HepG2 (cell line): ENCODE data around the gene MRPL14. TPM values are rescaled to one million over a fixed set of nuclear protein-coding genes. Genes with fewer than 3 reads are reported as not detected.
A peak's percentile ranks its signal among the peaks of the same experiment; 100 is the strongest.

Source experiments
- KDM5A ChIP-seq: fragments of 200-600 bp; sonication (generic); IDR thresholded peaks from 2 replicates; pipeline ENCODE4 v1.7.0; 2018; ENCODE audit warnings: antibody characterized with exemption, mild to moderate bottlenecking, low read length, borderline replicate concordance
- KDM5B ChIP-seq: sonication (generic); formaldehyde crosslinking; IDR thresholded peaks from 2 replicates; pipeline ENCODE4 v1.4.0; 2020; ENCODE audit warnings: missing genetic modification reagents, mild to moderate bottlenecking, borderline replicate concordance
- NPAS2 ChIP-seq: sonication (generic); formaldehyde crosslinking; IDR thresholded peaks from 2 replicates; pipeline ENCODE4 v1.8.0; 2022; ENCODE audit warnings: mild to moderate bottlenecking, missing genetic modification reagents, borderline replicate concordance
- NR2C2 ChIP-seq: sonication (generic); formaldehyde crosslinking; IDR thresholded peaks from 2 replicates; pipeline ENCODE4 v1.4.0; 2020; ENCODE audit warnings: missing genetic modification reagents, mild to moderate bottlenecking, moderate library complexity, borderline replicate concordance
- PRDM15 ChIP-seq: sonication (generic); formaldehyde crosslinking; IDR thresholded peaks from 2 replicates; pipeline ENCODE4 v1.4.0; 2020; ENCODE audit warnings: missing genetic modification reagents
- SNRNP70 ChIP-seq: fragments of 200-400 bp; formaldehyde crosslinking; IDR thresholded peaks from 2 replicates; pipeline ENCODE4 v1.6.1; 2017; ENCODE audit warnings: mild to moderate bottlenecking, low read depth, low read length, moderate library complexity
- TFE3 ChIP-seq: IDR thresholded peaks from 2 replicates; pipeline ENCODE4 v1.6.1; 2016
- ZNF318 ChIP-seq: sonication (generic); formaldehyde crosslinking; IDR thresholded peaks from 2 replicates; pipeline ENCODE4 v1.4.0; 2020; ENCODE audit warnings: mild to moderate bottlenecking, missing genetic modification reagents
- ZNF572 ChIP-seq: sonication (generic); formaldehyde crosslinking; IDR thresholded peaks from 2 replicates; pipeline ENCODE4 v1.5.1; 2020; ENCODE audit warnings: mild to moderate bottlenecking, missing genetic modification reagents
- ZNF878 ChIP-seq: sonication (generic); formaldehyde crosslinking; IDR thresholded peaks from 2 replicates; pipeline ENCODE4 v1.8.1; 2023; ENCODE audit warnings: mild to moderate bottlenecking, missing genetic modification reagents, moderate library complexity
- polyA plus RNA-seq, 8 experiments: library from polyadenylated mRNA; depleted of rRNA in 3 of 8; stranded (reverse) in 7 of 8; unstranded in 1 of 8; fragments of >200 nt; fragmentation: Illumina TruSeq in 4 of 8; extraction: Trizol in 4 of 8; gene quantifications; 2 replicates each; pipeline versions ENCODE4 v1.2.1 to v1.2.3, GENCODE V29; 2011 to 2016; ENCODE audit warnings: low read depth in 4 of 8, missing spikeins in 1 of 8, mixed read lengths in 1 of 8; ENCODE audit not compliant: insufficient read depth in 1 of 8
- total RNA-seq, 5 experiments: library from RNA; depleted of rRNA; stranded (reverse); fragments of >200 nt; fragmentation: Illumina TruSeq; extraction: Trizol; gene quantifications; 2 replicates each; pipeline ENCODE4 v1.2.3, GENCODE V29; 2016; ENCODE audit warnings: low read depth in 1 of 5
- TF ChIP-seq, protein P1 (sequence below): sonication (generic); formaldehyde crosslinking; IDR thresholded peaks from 2 replicates; pipeline ENCODE4 v1.9.0; 2021; ENCODE audit warnings: missing genetic modification reagents, borderline replicate concordance

MRPL14 gene
- total and polyA plus RNA-seq, 2 of the 13 experiments (the other 11 are each of a cell fraction or from before 2014, with no cell fraction given) = 157 to 178 TPM

GRCh38 chr6:44133003-44133931 lies 6.0 kb upstream of the MRPL14 start (continued):
- TF ChIP-seq, protein P1, sequence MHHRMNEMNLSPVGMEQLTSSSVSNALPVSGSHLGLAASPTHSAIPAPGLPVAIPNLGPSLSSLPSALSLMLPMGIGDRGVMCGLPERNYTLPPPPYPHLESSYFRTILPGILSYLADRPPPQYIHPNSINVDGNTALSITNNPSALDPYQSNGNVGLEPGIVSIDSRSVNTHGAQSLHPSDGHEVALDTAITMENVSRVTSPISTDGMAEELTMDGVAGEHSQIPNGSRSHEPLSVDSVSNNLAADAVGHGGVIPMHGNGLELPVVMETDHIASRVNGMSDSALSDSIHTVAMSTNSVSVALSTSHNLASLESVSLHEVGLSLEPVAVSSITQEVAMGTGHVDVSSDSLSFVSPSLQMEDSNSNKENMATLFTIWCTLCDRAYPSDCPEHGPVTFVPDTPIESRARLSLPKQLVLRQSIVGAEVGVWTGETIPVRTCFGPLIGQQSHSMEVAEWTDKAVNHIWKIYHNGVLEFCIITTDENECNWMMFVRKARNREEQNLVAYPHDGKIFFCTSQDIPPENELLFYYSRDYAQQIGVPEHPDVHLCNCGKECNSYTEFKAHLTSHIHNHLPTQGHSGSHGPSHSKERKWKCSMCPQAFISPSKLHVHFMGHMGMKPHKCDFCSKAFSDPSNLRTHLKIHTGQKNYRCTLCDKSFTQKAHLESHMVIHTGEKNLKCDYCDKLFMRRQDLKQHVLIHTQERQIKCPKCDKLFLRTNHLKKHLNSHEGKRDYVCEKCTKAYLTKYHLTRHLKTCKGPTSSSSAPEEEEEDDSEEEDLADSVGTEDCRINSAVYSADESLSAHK = no peak
- TF ChIP-seq ZNF878 (no peak), KDM5A (no peak), NR2C2 (peak; percentile 40; the same call in 1 of the 2 replicates), TFE3 (CRISPR knock-in tag) (no peak), ZNF572 (no peak), ZNF318 (CRISPR knock-in tag) (no peak), NPAS2 (no peak), KDM5B (no peak), PRDM15 (CRISPR knock-in tag) (no peak), SNRNP70 (no peak)
